Measurements from ENCODE around the gene SLC2A11. TPM values are rescaled to one million over a fixed set of nuclear protein-coding genes. Genes with fewer than 3 reads are reported as not detected.

The SLC2A11 gene
- total RNA-seq, 1 donor from 2014 or later: 8.2 TPM

DNA sequence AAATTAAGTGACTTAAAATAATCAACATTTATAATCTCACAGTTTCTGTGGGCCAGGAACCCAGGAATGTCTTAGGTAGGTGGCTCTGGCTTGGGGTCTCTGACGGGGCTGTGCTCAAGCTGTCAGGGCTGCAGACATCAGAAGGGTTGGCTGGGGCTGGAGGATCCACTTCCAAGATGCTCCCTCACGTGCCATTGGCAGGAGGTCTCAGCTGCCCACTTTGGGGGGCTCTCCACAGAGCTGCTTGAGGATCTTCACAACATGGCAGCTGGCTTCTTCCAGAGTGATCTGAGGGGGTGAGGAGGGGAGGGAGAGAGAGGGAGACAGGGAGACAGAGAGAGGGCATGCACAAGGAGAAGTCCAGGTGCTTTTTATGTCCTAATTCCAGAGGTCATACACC, 18.1 kb downstream of the SLC2A11 start:
- no peak for DNase-seq (ENCODE audit: low read depth)
- no peaks in the 10 kb centered on the region for H3K27me3 ChIP-seq (ENCODE audit: control insufficient read depth, insufficient read depth, low read length)
- peaks cover 3% of the 10 kb centered on the region for H3K36me3 ChIP-seq (ENCODE audit: control insufficient read depth, insufficient read depth, low read length)
- peak; percentile 28 for FAIRE-seq
- TF ChIP-seq, protein P1, sequence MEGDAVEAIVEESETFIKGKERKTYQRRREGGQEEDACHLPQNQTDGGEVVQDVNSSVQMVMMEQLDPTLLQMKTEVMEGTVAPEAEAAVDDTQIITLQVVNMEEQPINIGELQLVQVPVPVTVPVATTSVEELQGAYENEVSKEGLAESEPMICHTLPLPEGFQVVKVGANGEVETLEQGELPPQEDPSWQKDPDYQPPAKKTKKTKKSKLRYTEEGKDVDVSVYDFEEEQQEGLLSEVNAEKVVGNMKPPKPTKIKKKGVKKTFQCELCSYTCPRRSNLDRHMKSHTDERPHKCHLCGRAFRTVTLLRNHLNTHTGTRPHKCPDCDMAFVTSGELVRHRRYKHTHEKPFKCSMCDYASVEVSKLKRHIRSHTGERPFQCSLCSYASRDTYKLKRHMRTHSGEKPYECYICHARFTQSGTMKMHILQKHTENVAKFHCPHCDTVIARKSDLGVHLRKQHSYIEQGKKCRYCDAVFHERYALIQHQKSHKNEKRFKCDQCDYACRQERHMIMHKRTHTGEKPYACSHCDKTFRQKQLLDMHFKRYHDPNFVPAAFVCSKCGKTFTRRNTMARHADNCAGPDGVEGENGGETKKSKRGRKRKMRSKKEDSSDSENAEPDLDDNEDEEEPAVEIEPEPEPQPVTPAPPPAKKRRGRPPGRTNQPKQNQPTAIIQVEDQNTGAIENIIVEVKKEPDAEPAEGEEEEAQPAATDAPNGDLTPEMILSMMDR (IDR thresholded peaks at IDR 0.05; ENCODE audit: insufficient read depth, low read length, severe bottlenecking): no peak
- no peak overlapping the region for H3K4me3 ChIP-seq (ENCODE audit: low read depth, low read length)

DNA sequence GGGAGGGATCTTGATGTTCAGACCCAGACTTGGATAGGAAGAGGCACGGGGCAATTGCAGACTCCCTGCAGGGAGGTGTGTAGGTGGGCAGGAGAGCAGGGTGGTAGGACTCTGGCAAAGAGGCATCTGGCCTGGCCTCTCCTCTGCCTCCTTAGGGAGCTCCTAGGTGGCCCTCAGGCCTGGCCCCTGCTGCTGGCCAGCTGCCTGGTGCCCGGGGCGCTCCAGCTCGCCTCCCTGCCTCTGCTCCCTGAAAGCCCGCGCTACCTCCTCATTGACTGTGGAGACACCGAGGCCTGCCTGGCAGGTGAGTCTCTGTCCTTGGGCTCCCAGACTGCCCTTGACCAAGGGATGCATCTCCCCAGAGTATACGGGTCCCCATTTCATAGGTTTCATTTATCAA, 19.9 kb downstream of the SLC2A11 start:
- FAIRE-seq (peak; percentile 28), DNase-seq (ENCODE audit: low read depth) (no peak)
- TF ChIP-seq, protein P1 (IDR thresholded peaks at IDR 0.05; ENCODE audit: insufficient read depth, low read length, severe bottlenecking): no peak
- H3K27me3 ChIP-seq (ENCODE audit: control insufficient read depth, insufficient read depth, low read length): no peaks in the 10 kb centered on the region
- H3K36me3 ChIP-seq (ENCODE audit: control insufficient read depth, insufficient read depth, low read length): peaks cover 3% of the 10 kb centered on the region
- H3K4me3 ChIP-seq (ENCODE audit: low read depth, low read length): no peak overlapping the region

DNA sequence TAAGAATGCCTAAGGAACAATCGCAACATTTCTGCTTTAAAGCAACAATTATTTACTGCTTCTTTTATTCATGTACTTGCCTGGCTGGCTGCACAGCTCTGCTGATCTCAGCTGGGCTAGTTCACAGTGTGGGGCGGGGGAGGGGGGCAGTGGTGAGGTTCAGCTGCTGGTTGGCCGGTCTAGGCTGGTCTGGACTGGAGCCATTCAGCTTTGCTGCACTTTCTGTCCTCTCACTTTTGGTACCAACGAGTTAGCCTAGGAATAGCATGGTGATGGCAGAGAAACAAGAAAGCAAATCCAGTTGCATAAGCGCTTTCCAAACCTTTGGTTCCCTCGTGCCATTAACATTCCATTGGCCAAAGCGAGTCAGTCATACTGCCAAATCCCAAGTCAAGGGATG, 20.5 kb downstream of the SLC2A11 start:
- H3K4me3 ChIP-seq (ENCODE audit: low read depth, low read length): no peak overlapping the region
- H3K36me3 ChIP-seq (ENCODE audit: control insufficient read depth, insufficient read depth, low read length): peaks cover 3% of the 10 kb centered on the region
- H3K27me3 ChIP-seq (ENCODE audit: control insufficient read depth, insufficient read depth, low read length): no peaks in the 10 kb centered on the region
- TF ChIP-seq, protein P1 (IDR thresholded peaks at IDR 0.05; ENCODE audit: insufficient read depth, low read length, severe bottlenecking): no peak
- FAIRE-seq: no peak
- no peak for DNase-seq (ENCODE audit: low read depth)

DNA sequence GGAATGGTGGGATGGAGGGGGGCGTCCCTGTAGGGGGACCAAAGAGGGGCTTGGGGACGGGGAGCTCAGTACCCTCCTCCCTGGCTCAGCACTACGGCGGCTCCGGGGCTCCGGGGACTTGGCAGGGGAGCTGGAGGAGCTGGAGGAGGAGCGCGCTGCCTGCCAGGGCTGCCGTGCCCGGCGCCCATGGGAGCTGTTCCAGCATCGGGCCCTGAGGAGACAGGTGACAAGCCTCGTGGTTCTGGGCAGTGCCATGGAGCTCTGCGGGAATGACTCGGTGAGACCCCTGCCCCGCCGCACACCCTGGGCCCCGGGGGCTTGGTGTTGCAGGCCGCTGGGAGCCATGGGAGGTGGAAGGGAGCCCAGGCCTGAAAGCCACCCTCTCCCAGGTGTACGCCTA, 24.7 kb downstream of the SLC2A11 start:
- TF ChIP-seq, protein P1 (IDR thresholded peaks at IDR 0.05; ENCODE audit: insufficient read depth, low read length, severe bottlenecking): no peak
- Histone ChIP-seq H3K27me3 (ENCODE audit: control insufficient read depth, insufficient read depth, low read length) (no peaks in the 10 kb centered on the region), H3K36me3 (ENCODE audit: control insufficient read depth, insufficient read depth, low read length) (no peaks in the 10 kb centered on the region), H3K4me3 (ENCODE audit: low read depth, low read length) (no peak overlapping the region)
- DNase-seq (ENCODE audit: low read depth): no peak
- FAIRE-seq: no peak

DNA sequence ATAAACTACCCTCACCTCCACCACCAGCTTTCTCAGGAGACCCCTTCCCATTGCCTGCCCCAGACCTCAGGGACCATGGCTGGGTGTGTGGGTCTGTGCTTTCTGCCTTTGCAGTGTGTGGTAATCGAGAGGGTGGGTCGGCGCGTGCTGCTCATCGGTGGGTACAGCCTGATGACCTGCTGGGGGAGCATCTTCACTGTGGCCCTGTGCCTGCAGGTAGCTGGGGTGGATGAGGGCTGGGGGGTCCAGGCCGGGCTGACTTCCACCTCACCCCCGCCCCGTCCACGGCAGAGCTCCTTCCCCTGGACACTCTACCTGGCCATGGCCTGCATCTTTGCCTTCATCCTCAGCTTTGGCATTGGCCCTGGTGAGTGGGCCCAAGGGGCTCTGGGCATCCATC, 26.0 kb downstream of the SLC2A11 start:
- TF ChIP-seq, protein P1 (IDR thresholded peaks at IDR 0.05; ENCODE audit: insufficient read depth, low read length, severe bottlenecking): no peak
- Histone ChIP-seq H3K27me3 (ENCODE audit: control insufficient read depth, insufficient read depth, low read length) (no peaks in the 10 kb centered on the region), H3K4me3 (ENCODE audit: low read depth, low read length) (no peak overlapping the region), H3K36me3 (ENCODE audit: control insufficient read depth, insufficient read depth, low read length) (no peaks in the 10 kb centered on the region)
- FAIRE-seq (no peak), DNase-seq (ENCODE audit: low read depth) (no peak)

GRCh38 chr22:23884140-23884539, 26.5 kb downstream of the SLC2A11 start:
- DNase-seq (ENCODE audit: low read depth) (no peak), FAIRE-seq (no peak)
- Histone ChIP-seq H3K4me3 (ENCODE audit: low read depth, low read length) (no peak overlapping the region), H3K27me3 (ENCODE audit: control insufficient read depth, insufficient read depth, low read length) (no peaks in the 10 kb centered on the region), H3K36me3 (ENCODE audit: control insufficient read depth, insufficient read depth, low read length) (no peaks in the 10 kb centered on the region)
- TF ChIP-seq, protein P1 (IDR thresholded peaks at IDR 0.05; ENCODE audit: insufficient read depth, low read length, severe bottlenecking): no peak
